Peyer's patch (tissue), 4 donors: Measurements from ENCODE around the gene KIF26B.

Experiments used
- CTCF ChIP-seq, 6 experiments: fragments of 450-650 bp in 4 of 6; fragments of 200-600 bp in 2 of 6; sonication (generic) in 1 of 6; IDR thresholded peaks; one replicate each; pipeline ENCODE4 v1.5.1; 2017 to 2019; ENCODE audit warnings: antibody characterized with exemption in 6 of 6, mild to moderate bottlenecking in 3 of 6, moderate library complexity in 1 of 6
- POLR2A ChIP-seq, 2 donors: fragments of 450-650 bp; IDR thresholded peaks; one replicate each; pipeline ENCODE4 v1.5.1; 2017; ENCODE audit warnings: antibody characterized with exemption in 2 of 2, mild to moderate bottlenecking in 2 of 2, moderate library complexity in 2 of 2

GRCh38 chr1:245247801-245248200 lies 93.0 kb downstream of the KIF26B start:
- no peak for TF ChIP-seq CTCF (IDR thresholded peaks at IDR 0.05)
- TF ChIP-seq POLR2A (IDR thresholded peaks at IDR 0.05), result no peak
